Stomach (tissue), 4 donors: ENCODE results near the gene SESN1.

Experiments
- EP300 ChIP-seq: sonication (generic); formaldehyde crosslinking; IDR thresholded peaks from one replicate; pipeline ENCODE4 v1.6.1; 2017; ENCODE audit warnings: antibody characterized with exemption
- POLR2A ChIP-seq, 4 donors: fragments of 450-650 bp; IDR thresholded peaks; one replicate each; pipeline ENCODE4 v1.6.1; 2016; ENCODE audit warnings: antibody characterized with exemption in 4 of 4, control low read depth in 2 of 4, mild to moderate bottlenecking in 1 of 4, moderate library complexity in 1 of 4
- POLR2AphosphoS5 ChIP-seq, 3 donors: sonication (generic); formaldehyde crosslinking; IDR thresholded peaks; one replicate each; pipeline ENCODE4 v1.6.1; 2016; ENCODE audit warnings: antibody characterized with exemption in 3 of 3
- TF ChIP-seq, protein P1 (sequence below), 7 experiments: fragments of 450-650 bp in 4 of 7; fragments of 200-600 bp in 3 of 7; sonication (generic) in 3 of 7; IDR thresholded peaks; one replicate each; pipeline ENCODE4 v1.5.1; 2016 to 2019; ENCODE audit warnings: antibody characterized with exemption in 7 of 7, control low read depth in 2 of 7, mild to moderate bottlenecking in 1 of 7

DNA sequence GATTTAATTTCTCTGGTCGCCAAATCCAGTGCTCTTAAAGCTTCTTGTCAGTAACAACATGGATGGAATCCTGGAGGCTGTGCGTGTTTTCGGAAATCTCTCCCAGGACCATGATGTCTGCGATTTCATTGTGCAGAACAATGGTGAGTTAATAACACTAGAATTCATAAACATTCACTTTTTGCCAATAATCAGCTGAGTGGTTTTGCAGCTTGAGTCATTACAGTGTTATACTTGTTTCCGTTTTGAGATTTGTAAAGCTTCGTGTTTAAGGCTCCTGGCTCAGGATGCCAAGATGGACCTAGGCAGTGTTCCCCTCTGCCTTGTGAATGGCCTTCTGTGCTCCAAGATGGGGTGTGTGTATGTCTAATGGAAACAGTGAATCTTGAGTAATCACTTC, 132.7 kb downstream of the SESN1 start:
- TF ChIP-seq, protein P1, sequence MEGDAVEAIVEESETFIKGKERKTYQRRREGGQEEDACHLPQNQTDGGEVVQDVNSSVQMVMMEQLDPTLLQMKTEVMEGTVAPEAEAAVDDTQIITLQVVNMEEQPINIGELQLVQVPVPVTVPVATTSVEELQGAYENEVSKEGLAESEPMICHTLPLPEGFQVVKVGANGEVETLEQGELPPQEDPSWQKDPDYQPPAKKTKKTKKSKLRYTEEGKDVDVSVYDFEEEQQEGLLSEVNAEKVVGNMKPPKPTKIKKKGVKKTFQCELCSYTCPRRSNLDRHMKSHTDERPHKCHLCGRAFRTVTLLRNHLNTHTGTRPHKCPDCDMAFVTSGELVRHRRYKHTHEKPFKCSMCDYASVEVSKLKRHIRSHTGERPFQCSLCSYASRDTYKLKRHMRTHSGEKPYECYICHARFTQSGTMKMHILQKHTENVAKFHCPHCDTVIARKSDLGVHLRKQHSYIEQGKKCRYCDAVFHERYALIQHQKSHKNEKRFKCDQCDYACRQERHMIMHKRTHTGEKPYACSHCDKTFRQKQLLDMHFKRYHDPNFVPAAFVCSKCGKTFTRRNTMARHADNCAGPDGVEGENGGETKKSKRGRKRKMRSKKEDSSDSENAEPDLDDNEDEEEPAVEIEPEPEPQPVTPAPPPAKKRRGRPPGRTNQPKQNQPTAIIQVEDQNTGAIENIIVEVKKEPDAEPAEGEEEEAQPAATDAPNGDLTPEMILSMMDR (IDR thresholded peaks at IDR 0.05): no peak
- TF ChIP-seq POLR2A (IDR thresholded peaks at IDR 0.05) (no peak), POLR2AphosphoS5 (IDR thresholded peaks at IDR 0.05) (peak in 2 of 3 donors; percentile 9 to 72), EP300 (no peak)
